ENCODE measurements around the gene PPM1H.
"Not testable (repeated sequence)": the region's sequence is repeated elsewhere in the genome, so short reads cannot be mapped to it uniquely, and the experiment has no call there.

PPM1H gene

GRCh38 chr12:62668782-62669181 lies 266.2 kb downstream of the PPM1H start:
- DNase-seq: no peak

GRCh38 chr12:62664951-62665350 lies 270.0 kb downstream of the PPM1H start:
- not testable (repeated sequence) for DNase-seq

GRCh38 chr12:62660756-62661155 lies 274.2 kb downstream of the PPM1H start:
- DNase-seq: peak; percentile 66

- no peak for DNase-seq
These were observed 275.3 kb downstream of the PPM1H start for GRCh38 chr12:62659453-62660295.

GRCh38 chr12:62658910-62659309 lies 276.0 kb downstream of the PPM1H start:
- DNase-seq: no peak

- no peak for DNase-seq
These were observed 277.7 kb downstream of the PPM1H start for GRCh38 chr12:62657363-62657632.

- no peak for DNase-seq
These were observed 278.2 kb downstream of the PPM1H start for GRCh38 chr12:62656591-62657362.

GRCh38 chr12:62655666-62656151 lies 279.2 kb downstream of the PPM1H start:
- no peak for DNase-seq

GRCh38 chr12:62654326-62655241 lies 280.4 kb downstream of the PPM1H start:
- DNase-seq: no peak

GRCh38 chr12:62653740-62654139 lies 281.2 kb downstream of the PPM1H start:
- no peak for DNase-seq

GRCh38 chr12:62653304-62653703 lies 281.6 kb downstream of the PPM1H start:
- DNase-seq: no peak

GRCh38 chr12:62651138-62651537 lies 283.8 kb downstream of the PPM1H start:
- DNase-seq: no peak

GRCh38 chr12:62649412-62650138 lies 285.4 kb downstream of the PPM1H start:
- no peak for DNase-seq

- DNase-seq: peak; percentile 86
These were observed 287.4 kb downstream of the PPM1H start for GRCh38 chr12:62647586-62647985.

GRCh38 chr12:62646566-62646965 lies 288.4 kb downstream of the PPM1H start:
- DNase-seq: no peak

- DNase-seq: no peak
These were observed 291.5 kb downstream of the PPM1H start for GRCh38 chr12:62643486-62643885.

GRCh38 chr12:62642486-62642885 lies 292.5 kb downstream of the PPM1H start:
- peak; percentile 51 for DNase-seq

GRCh38 chr12:62640910-62641448 lies 294.0 kb downstream of the PPM1H start:
- DNase-seq: peak; percentile 78

- no peak for DNase-seq
These were observed 297.3 kb downstream of the PPM1H start for GRCh38 chr12:62637679-62638078.

- DNase-seq: no peak
These were observed 299.3 kb downstream of the PPM1H start for GRCh38 chr12:62635649-62636048.

- peak; percentile 4 for DNase-seq
These were observed 302.5 kb downstream of the PPM1H start for GRCh38 chr12:62632411-62632918.

All from suppressor macrophage treated with lipopolysaccharide for 4 hours (primary cell).